ENCODE measurements around the gene CGNL1.

DNA sequence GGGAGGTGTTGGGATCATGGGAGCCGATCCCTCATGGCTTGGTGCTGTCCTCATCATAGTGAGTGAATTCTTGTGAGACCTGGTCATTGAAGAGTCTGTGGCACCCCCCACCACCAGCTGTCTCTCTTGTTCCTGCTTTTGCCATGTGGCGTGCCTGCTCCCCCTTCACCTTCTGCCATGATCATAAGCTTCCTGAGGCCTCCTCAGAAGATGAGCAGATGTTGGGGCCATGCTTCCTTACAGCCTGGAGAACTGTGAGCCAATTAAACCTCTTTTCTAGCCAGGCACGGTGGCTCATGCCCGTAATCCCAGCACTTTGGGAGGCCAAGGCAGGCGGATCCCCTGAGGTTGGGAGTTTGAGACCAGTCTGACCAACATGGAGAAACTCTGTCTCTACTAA lies 37.0 kb upstream of the CGNL1 start:
- TF ChIP-seq CTCF (conservative IDR thresholded peaks at IDR 0.05) (no peak), EZH2 (IDR thresholded peaks at IDR 0.05; ENCODE audit: low read depth) (no peak)
